Left kidney (tissue), 2 donors: ENCODE data around the gene NF1. TPM values are rescaled to one million over a fixed set of nuclear protein-coding genes. Genes with fewer than 3 reads are reported as not detected.
A peak's percentile ranks its signal among the peaks of the same experiment; 100 is the strongest.

Source experiments
- DNase-seq: peaks from one replicate; pipeline ENCODE4 v3.0.0-alpha.2; 2013
- polyA plus RNA-seq: library from polyadenylated mRNA; unstranded; fragments of 120-200 nt; gene quantifications from one replicate; pipeline ENCODE4 v1.2.1, GENCODE V29; 2013; ENCODE audit not compliant: insufficient read length

NF1 gene
- polyA plus RNA-seq, 1 donor, result 53.9 TPM

DNA sequence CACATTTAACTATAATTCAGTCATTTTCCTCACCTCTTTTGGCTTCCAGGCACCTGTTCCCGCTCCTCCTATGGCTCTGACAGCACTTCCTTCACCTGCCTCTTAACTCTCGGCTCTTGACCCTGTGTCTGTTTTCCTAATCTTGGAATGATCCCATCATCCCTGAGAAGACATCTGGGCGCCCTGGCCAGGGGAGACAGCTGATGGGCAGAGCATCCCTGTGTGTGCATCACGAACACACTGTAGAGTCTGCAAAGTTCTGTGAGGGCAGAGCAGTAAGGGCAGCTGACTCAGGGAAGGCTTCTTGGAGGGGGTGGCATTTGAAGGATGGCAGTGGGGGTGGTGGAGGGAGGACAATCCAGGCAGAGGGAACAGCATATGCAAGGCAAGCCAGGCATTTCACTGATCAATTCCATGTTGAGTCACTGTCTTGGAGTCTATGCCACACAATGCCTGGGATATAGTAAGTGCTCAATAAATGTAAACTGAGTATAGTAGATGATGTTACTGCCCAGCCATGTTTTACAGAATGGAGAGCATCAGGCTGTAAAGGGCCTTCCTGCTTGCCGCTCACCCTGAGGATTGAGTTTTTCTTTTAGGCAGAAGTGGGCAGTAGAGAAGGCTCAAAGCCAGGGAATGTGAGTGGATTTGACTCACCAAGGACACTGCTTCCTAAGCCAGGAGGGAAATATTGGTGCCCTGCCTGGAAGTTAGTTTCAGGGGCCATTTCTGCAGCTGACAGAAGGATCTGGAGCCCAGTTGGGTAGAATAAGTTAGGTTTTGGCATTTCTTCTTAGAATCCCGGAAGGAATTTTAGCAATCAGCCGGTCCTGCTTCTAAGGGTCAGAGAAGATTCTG is 290.9 kb downstream of the NF1 start:
- no peak for DNase-seq

DNA sequence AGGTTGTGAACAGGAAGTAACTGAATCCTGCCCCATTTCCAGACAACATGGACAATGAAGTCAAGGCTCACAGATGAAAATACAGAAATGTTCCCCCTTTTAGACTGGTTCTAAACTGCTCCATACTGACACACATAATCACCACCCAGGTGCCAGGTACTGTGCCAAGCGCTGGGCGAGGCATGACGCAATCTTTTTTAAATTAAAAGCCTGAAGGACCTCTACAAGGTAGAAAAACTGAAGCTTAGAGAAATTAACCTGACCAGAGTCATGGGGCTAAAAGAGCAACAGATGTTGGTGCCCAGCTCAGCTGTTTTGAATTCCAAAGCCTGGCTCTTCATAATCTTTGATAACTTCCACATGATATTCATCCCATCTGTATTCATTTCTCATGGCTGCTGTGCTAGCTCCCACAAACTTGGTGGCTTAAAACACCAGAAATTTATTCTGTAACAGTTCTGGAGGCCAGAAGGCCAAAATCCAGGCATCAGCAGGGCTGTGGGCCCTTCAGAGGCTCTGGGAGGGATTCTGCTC is 291.8 kb downstream of the NF1 start:
- no peak for DNase-seq

DNA sequence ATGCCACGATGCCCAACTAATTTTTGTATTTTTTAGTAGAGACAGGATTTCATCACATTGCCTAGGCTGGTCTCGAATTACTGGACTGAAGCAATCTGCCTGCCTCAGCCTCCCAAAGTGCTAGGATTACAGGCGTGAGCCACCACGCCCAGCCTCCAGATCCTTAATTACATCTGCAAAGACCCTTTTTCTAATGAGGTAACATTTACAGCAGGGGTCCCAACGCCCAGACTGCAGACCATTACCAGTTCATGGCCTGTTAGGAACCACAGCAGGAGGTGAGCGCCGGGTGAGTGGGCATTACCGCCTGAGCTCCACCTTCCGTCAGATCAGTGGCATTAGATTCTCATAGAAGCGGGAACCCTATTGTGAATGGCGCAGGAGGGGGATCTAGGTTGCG is 292.7 kb downstream of the NF1 start:
- DNase-seq, result no peak

DNA sequence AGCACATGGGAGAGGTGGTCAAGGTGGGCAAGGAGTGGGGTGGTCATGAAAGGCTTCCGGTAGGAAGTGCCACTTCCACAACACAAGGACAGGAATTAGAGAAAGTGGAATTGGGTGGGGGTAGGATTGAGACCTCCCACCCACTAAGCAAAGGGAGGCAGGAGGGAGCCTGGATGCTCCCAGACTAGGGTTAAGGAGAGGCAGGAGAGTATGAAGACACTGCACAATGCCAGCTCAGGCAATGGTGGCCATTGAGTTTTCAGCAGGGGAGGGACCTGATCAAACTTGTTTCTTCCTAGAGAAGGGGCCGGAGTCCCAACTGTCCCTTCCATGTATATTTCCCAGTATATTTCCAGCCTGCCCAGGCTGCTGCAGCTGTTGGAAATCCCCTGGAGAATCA is 293.6 kb downstream of the NF1 start:
- DNase-seq, result no peak

DNA sequence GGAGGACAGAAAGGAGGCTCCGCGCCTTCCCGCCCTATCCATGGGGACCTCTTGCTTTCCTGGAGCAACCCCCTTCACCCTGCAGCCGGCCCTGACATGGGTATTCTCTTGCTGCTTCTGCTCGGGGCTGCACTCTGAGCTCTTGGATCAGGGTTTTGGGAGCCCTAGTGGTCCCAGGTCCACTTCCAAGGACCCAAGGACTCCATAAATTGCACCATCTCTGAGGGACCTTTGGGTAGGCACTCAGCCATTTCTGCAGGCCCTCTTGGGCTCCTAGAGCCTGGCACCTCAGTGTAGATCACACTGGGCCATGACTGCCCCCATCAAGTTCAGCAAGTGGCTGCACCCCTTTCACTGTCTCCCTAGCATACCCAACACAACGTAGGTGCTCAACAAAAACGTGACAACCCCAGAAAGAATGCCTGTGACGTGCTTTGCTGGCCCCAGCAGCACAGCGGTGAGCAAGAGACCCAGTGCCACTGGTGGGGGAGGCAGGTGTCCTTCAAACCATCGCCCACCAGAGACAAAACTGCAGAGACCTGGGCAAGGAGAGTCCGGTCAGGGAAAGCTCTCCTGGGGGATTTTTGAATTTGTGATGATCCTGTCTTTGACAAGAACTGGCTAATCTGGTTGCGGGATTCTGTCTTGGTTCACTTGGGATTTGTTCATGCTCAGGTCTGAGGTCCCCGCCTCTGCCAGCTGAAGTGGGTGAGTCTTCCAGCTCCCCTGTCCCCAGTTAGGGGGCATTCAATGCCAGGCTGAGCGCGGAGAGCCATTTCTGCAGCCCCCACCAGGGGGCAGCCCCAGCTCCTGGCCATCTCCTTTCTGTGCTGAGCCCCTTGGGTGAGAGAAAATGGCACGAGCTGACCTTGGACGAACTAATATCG is 294.2 kb downstream of the NF1 start:
- no peak for DNase-seq

DNA sequence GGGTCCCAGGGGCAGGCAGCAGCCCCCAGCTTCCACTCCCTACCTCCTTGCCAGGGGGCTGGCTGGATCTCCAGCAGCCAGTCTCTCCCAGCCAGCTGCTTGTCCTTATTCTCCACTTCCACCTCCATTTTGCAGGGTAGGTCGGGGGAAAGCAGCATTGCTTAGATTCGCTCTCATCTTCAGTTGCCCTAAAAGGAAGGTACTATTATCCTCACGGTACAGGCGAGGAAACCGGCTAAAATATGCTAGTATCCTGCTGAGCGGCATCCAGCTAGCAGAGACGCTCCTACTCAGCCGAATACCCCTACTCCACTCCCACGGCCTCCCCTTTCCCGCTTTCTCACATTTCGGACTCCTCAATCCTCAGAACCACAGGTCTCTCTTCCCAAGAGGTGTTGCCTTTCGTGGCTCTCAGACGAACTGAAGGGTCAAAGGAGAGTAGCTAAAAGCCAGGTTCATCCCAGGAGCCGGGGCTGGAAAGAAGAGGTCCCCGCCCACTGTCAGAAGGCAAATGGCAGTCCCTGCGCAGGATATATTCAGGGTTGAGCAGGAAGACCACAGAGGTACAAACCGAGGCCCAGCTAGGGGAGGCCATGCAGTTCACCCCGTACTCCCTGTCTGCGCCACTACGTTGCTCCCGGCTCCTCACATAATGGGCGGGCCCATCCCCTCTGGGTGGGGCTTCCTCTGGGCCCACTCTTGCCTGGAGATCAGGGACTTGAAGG is 295.0 kb downstream of the NF1 start:
- DNase-seq, result no peak

DNA sequence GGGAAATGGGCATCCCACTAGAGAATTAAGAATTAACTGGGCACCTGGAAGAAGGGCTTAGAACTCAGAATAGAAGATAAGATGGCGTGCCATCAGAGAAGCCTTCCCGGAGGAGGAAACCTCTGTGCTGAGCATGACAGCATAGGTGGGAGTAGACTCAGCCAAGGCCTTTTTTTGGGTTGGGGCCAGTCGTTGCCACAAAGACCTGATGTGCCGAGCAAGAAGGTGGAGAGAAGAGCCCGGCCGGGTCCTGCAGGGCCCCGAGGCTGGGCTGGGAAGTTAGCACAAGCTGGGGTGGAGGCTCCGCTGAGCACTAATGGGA is 295.6 kb downstream of the NF1 start:
- DNase-seq, result no peak

DNA sequence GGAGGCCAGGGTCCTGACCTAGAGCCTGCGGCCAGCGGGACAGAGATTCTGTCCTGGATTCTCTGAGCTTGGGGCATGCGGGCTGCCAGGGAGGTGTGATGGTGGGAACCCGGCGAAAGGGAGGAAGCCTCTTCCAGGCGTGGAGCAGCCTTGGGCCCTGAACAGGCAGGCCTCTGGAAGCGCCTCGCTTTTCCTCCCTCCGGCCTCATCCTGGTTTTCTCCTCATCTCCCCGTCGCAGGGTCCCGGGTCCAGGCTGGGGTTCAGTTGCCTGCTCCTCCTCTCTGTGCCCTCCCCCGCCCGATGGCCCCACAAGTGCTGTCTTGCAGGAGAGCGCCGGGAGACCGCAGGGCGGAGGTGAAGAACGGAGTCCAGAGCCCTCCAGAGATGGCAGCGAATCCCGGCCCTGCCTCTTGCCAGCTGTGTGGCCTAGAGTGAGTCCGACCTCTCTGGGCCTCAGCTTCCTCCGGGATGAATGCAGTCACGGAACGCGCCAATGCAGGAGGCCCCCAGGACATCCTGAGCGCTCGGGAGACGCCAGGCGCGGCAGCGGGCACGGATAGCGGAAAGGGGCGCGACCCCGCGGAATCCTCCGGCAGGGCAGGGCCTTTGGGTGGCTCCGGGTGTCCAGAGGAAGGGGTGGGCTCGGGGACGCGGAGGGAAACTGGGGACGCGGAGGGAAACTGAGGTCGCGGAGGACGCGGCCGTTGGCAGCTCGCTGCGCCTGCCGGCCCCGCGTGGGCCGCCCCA is 296.1 kb downstream of the NF1 start:
- DNase-seq, result no peak

DNA sequence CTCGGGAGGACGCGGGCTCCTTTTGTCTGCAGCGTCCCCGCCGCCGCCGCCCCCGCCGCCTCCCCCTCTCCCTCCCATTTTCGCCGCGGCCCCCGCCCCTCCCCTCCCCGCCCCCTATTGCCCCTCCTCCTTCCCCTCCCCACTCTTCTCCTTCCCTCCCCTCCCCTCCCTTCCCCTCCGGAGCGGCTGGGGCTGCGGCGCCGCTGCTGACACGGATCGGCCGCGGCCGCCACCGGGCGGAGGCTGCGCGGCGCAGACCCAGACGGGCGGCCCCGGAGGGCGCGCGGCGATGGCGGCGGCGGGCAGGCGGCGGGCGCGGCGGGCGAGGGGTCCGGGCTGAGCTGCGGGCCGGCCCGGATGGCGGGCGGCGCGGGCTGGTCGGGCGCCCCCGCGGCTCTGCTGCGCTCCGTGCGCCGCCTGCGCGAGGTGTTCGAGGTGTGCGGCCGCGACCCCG is 296.7 kb downstream of the NF1 start, which contains the start of gene RAB11FIP4:
TSS of gene RAB11FIP4 (plus strand) at position 180 of the 454 bp plus-strand sequence. CDS start at position 358, 178 bp downstream.
- DNase-seq, result peak; percentile 18

DNA sequence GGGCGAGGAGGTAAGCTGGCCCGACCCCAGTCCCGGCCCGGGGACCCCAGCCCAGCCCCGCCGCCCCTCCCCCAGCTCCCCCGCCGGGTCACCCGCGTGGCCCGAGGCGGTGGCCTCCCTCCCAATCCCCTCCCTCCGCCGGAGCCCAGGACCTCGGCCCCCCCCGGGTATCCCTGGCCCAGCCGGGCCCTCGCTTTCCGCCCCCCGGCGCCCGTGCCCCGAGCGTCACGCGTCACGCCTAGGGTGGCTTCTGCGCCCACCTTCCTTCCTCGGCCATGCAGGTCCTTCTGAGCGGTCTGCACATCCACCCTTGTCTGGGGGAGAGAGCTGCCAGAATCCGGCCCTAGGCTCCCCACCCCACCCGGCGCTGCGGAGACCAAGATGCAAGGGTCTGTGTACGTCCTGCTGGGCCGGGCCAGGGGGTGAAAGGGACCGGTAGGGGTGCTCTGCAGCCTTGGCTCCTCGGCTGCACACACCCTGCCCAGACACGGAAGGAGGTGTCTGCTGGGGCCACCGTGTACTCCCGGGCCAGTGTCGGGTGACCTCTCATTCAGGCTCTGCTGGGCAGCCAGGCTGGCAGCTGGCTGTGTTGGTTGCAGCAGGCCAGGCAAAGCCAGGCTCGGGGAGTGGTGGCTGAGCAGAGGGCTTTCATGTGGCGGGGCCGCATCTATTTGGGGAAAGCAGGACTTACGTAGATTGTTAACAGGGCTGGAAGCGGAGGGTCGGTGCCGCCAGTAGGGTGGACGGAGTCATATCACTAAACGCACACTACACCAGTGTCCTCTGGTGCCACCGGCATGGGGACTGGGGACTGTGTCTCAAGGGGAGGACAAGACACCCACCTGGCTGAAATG is 297.5 kb downstream of the NF1 start:
- no peak for DNase-seq

DNA sequence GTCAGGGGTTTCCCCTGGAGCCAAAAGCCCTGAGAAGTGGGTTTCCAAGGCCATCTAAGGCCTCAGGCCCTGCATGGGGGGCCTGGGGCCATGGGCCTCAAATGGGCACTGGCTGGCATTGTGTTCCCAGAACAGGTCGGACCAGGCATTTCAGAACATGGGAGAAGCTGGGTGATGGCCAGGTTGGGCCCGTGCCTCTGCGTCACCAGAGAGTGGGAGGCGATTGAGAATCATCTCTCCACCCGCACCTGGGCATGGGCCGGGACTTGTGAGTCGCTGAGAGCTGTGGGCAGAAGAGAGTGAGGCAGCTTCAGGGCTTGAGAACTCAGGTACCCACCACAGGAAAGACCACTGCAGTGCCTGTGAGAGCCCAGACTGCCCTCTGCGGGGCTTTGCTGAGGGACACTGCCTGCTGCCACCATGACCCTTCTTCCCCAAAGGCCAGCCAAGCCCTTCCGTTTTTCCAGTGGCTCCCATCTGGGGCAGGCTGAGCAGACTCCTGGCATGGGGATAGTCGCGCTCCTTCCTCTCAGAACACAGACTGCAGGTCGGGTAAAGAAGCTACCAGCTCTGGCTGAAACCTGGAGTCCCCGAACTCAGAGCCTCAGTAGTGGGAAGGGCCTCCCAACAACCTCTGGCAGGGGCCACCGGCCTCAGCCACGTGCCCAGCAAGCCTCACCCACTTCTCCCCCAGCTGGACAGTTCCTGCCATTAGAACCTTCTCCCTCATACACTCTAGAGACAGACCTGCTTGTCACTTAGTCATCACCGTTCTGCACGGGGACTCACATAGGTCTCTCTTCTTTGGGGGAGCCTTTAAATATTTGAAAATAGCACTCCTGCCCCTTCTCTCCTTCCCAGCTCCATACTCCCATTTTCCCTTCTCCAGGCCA is 298.3 kb downstream of the NF1 start:
- DNase-seq, result no peak

DNA sequence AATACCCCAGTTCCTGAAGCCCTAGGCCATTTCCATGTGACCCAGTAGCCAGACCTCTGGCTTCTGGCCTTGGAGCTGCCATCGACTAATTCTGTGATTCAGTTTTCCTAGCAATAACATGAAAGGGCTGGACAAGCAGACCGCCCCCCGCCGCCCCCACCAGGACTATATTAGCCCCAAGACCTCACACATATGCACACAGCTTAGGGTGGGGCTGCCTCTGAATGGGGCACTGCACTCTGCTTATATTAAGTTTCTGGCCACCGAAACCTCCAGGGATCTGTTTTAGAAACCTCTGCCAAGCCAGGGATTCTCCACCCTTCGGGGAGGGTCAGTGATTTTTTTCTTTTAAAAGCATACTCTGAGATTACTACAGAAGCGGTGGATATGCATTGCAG is 299.0 kb downstream of the NF1 start:
- DNase-seq, result no peak

DNA sequence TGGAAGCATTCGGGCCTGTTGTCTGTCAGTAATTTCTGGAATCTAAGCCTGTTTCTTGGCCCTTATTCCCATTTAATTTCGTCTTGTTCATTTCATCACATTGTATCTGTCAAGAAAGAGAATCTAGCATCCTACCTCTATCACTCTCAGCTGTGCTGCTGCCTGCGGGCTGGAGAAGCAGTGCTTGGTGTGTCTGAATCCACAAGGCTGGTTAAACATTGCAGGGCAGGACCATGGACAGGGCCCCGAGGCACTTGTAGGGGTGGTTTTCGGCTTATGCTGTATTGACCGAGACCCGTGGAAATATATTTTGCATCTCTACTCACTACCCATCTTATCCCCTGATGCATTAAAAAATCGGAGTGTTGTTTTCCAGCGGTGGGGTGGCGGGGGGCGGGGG is 299.8 kb downstream of the NF1 start:
- peak; percentile 90 for DNase-seq

DNA sequence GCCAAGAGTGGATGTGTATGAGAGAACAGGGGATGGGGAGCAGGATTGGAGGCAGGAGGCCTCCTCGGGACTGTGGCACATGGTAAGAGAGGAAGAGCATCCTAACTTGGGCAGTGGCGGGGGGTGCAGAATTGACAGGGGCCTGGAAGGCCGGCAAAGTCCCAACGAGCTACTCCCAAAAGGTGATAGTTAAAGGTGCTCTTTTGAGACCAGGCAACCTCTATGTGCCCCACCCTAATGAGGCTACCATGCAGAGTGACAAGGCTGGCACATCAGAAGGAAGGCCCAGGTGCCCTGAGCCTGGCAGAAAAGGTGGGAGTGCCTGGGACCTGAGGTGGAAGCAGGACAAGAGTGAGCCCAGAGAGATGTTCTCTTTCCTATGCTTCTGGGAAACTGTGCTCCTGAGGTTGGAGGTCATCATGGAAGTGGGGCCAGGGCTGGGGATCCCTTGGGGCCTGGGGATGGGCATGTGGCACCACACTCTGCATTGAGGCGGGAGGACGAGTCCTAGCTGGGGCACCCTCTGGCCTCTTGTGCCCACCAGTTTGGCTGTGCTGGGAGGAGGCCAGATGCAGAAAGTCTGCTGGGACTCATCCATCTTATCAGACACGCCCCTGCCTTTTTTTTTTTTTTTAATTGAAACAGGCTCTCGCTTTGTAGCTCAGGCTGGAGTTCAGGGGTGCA is 302.6 kb downstream of the NF1 start:
- no peak for DNase-seq

DNA sequence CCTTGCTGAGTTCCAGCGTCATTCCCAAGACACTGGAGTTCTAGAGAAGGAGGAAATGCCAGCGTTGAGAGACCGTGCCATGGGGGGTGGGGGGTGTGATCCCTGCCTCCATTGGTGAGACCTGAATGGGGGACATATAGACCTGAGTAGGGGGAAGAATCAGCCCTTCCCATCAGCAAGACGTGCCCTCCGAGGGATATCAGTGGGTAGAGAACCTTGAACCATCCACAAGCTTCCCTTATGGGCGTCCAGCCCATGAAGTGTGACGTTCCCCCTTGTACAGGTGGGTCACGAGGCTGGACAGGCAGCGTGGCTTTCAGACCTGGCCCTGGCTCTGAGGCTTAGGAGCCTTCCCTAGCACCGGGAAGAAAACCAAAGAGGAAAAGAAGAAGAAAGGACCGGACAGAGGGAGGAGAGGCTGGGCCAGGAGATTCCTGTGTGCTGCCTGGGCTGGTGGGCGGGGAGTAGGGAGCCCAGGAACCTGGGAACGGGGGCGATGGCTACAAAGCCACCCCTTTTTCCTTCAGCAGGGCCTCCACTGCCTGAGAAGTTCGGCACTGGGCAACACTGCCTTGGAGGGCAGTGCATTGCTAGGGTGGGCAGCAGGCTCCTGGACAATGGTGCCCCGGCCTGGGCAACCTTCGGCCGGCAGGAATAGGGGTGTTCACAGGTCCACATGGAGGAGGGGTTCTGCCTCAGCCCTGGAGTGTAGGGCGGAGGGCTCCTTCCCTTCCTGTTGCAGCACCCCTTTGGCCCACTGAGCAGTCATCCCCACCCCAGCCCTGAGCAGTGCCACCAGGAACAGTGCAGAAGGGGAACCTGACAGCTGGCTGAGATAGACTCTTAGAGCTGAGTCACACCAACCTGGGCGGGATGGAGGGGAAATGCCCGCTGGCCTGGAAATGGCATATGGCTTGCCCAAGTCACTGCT is 303.9 kb downstream of the NF1 start:
- DNase-seq, result no peak

DNA sequence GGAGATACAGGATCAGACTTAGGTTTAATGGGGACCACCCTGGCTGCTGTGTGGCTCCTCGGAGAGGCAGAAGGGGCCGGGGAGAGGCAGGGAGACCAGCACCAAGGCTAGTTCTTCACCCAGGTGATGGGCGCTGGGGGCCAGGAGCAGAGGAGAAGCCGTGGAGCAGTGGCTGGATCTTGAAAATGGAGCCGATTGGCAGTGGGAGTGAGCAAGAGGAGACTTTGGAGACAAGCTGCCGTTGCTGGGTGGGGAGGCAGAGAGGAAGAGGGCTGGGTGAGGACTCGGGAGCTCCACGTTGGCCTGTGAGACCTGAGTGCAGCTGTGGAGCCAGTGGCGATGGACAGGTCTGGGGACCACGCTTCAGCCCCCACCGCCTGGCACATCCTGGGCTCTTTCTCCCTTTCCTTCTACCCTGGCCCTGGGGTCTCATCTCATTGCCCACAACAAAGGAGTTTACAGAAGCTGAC is 305.7 kb downstream of the NF1 start:
- no peak for DNase-seq

DNA sequence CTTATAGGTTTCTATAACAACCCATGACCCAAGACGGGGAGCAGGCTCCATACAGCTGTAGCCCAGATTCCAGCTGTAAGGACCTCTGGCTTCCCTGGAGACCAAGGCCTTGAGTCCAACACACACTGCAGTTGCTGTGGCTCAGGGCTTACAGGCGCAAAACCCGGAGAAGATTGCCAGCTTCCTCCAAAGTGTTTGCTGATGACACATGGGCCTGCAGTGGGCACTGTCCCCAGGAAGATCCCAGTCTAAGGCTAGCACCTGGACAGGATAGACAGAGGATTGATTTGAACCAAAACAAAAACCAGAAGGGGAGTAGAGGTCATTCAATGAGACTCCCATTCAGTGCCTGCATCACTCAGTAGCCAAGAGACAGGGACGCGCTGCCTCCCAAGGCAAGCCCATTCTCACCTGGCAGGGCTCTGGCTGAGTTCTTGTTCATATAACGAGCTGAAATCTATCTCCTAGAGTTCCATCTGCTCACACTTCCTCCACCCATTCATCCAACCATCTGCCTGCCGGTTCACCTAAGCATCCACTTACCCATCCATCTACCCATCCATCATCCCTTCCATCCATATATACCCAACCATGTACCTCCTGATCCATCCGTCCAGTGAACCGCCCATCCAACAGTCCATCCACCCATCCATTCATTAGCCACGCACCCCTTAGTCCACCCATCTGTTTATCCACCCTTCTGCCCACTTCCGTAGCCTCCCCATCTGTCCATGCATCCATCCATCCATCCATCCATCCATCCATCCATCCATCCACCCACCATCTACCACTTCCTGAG is 306.9 kb downstream of the NF1 start:
- no peak for DNase-seq
